HFF-Myc (cell line): ENCODE measurements around the gene FKBP15.

Experiments used
- DNase-seq: peaks from one replicate; pipeline ENCODE4 v3.0.0-alpha.2; 2011; ENCODE audit warnings: low read depth; ENCODE audit errors: extremely low read depth
- H3K4me3 ChIP-seq: replicated peaks from 2 replicates; pipeline ENCODE4 v1.5.1; 2011; ENCODE audit warnings: low read depth, mild to moderate bottlenecking, control low read depth, low read length
- TF ChIP-seq, protein P1 (sequence below): IDR thresholded peaks from 2 replicates; pipeline ENCODE4 v1.5.1; 2012; ENCODE audit warnings: mild to moderate bottlenecking, low read depth, low read length, control low read depth; ENCODE audit errors: missing control alignments

FKBP15 gene

DNA sequence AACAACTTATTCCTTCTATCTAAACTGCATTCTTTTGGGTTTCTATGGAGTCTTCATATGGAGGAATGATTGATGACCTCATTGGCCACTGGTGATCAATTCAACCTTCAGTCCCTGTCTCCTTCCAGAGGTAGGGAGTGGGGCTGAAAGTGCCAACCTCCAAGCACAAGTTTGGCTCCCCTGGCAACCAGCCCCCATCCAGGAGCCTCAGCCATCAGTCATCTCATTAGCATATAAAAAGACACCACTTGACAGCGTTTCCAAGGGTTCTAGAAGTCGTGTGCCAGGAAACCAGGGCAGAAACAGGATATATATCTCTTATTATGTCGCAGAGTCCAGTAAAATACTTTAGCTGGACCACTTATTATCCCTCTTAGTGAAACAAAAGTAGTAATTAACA, 60.5 kb downstream of the FKBP15 start:
- no peak for DNase-seq
- TF ChIP-seq, protein P1, sequence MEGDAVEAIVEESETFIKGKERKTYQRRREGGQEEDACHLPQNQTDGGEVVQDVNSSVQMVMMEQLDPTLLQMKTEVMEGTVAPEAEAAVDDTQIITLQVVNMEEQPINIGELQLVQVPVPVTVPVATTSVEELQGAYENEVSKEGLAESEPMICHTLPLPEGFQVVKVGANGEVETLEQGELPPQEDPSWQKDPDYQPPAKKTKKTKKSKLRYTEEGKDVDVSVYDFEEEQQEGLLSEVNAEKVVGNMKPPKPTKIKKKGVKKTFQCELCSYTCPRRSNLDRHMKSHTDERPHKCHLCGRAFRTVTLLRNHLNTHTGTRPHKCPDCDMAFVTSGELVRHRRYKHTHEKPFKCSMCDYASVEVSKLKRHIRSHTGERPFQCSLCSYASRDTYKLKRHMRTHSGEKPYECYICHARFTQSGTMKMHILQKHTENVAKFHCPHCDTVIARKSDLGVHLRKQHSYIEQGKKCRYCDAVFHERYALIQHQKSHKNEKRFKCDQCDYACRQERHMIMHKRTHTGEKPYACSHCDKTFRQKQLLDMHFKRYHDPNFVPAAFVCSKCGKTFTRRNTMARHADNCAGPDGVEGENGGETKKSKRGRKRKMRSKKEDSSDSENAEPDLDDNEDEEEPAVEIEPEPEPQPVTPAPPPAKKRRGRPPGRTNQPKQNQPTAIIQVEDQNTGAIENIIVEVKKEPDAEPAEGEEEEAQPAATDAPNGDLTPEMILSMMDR: no peak
- H3K4me3 ChIP-seq: no peak overlapping the region

DNA sequence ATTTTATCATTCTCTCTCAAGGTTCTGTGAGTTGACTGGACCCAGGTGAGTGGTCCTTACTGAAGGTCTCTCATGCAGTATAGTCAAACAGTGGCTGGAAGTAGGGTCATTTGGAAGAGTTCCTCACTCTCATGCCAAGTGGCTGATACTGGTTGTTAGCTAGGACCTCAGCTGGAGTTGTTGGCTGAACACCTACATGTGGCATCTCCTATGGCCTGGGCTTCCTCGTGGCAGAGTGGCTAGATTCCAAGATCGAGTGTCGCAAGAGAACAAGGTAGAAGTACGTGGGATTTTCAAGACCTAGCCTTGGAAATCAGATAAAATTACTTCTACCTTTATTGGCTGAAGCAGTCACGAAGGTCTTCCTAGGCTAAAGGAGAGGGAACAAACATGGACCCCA, 62.6 kb downstream of the FKBP15 start:
- no peak for DNase-seq
- H3K4me3 ChIP-seq: no peak overlapping the region
- TF ChIP-seq, protein P1: no peak

DNA sequence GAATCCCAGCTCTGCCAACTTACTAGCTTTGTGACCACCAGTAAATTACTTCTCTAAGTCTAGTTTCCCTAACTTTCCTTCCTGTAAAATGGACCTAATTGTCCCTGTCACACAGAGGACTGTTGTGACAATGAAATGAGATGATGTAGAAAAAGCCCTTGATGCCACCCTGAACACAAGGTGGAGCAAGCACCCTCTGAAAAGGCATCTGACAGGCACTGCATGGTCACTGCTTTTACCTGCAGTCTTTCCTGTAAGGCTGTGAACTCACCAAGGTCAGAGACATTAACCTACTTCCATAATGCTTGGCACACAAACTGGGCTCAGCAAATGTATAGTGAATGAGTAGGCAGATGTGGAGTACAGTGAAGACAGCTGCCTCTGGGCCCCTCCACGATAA, 64.2 kb downstream of the FKBP15 start:
- TF ChIP-seq, protein P1: no peak
- DNase-seq: no peak
- H3K4me3 ChIP-seq: no peak overlapping the region

- TF ChIP-seq, protein P1: no peak
- no peak overlapping the region for H3K4me3 ChIP-seq
- DNase-seq: no peak
Measured at GRCh38 chr9:113155911-113156588, 65.0 kb downstream of the FKBP15 start.

GRCh38 chr9:113154946-113155345, 66.1 kb downstream of the FKBP15 start:
- DNase-seq: no peak
- no peak overlapping the region for H3K4me3 ChIP-seq
- TF ChIP-seq, protein P1: no peak

DNA sequence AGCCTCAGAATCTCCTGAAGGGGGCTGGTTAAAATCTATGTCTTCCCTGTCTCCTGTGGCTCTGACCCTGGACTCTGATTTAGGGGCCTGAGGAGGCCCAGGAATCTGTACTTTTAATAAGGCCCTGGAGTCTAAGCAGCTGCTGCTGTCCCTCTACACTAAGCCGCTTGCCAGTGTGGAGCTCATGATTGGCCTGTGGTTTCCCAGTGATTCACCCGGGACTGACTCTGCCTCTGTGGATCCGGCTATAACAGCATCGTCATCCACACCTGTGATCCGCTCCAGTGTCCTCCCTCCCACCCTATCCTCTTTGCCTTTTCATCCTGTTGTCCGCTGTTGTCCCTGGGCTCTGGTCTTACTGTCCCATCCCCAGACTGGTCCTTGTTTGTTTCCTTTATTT, 66.6 kb downstream of the FKBP15 start:
- H3K4me3 ChIP-seq: no peak overlapping the region
- peak; percentile 33 for DNase-seq
- TF ChIP-seq, protein P1: no peak

GRCh38 chr9:113153599-113153998, 67.5 kb downstream of the FKBP15 start:
- TF ChIP-seq, protein P1: no peak
- DNase-seq: no peak
- no peak overlapping the region for H3K4me3 ChIP-seq
